Sigmoid colon (tissue), 7 donors: Measurements from ENCODE around the gene PTPRT. TPM values are rescaled to one million over a fixed set of nuclear protein-coding genes. Genes with fewer than 3 reads are reported as not detected.

Experiments
- DNase-seq: peaks from one replicate; pipeline ENCODE4 v3.0.0-alpha.2; 2019
- H3K27ac ChIP-seq, 4 donors: fragments of 200-600 bp; sonication (generic); one replicate each; pipeline ENCODE4 v1.5.1; 2016 to 2019; ENCODE audit warnings: mild to moderate bottlenecking in 1 of 4
- H3K27me3 ChIP-seq, 3 donors: fragments of 200-600 bp; sonication (generic); one replicate each; pipeline ENCODE4 v1.5.1; 2019; ENCODE audit warnings: mild to moderate bottlenecking in 1 of 3
- H3K36me3 ChIP-seq, 4 donors: fragments of 200-600 bp; sonication (generic); one replicate each; pipeline ENCODE4 v1.5.1; 2016 to 2019
- H3K4me1 ChIP-seq, 4 donors: fragments of 200-600 bp; sonication (generic); one replicate each; pipeline ENCODE4 v1.5.1; 2017 to 2019
- H3K4me3 ChIP-seq, 4 donors: fragments of 200-600 bp; sonication (generic); one replicate each; pipeline ENCODE4 v1.5.1; 2017 to 2019; ENCODE audit warnings: mild to moderate bottlenecking in 2 of 4, moderate library complexity in 1 of 4
- H3K9me3 ChIP-seq, 4 donors: fragments of 200-600 bp in 3 of 4; sonication (generic) in 3 of 4; one replicate each; pipeline versions ENCODE4 v1.5.1 to v1.6.1; 2013 to 2019
- CTCF ChIP-seq, 4 experiments: fragments of 450-650 bp in 3 of 4; fragments of 200-600 bp in 1 of 4; IDR thresholded peaks; one replicate each; pipeline ENCODE4 v1.5.1; 2016 to 2019; ENCODE audit warnings: antibody characterized with exemption in 4 of 4, mild to moderate bottlenecking in 3 of 4, moderate library complexity in 2 of 4
- EP300 ChIP-seq, 4 donors: sonication (generic); formaldehyde crosslinking; IDR thresholded peaks; one replicate each; pipeline ENCODE4 v1.6.1; 2017; ENCODE audit warnings: antibody characterized with exemption in 4 of 4
- POLR2A ChIP-seq, 2 donors: fragments of 450-650 bp; IDR thresholded peaks; one replicate each; pipeline ENCODE4 v1.6.1; 2016; ENCODE audit warnings: antibody characterized with exemption in 2 of 2, mild to moderate bottlenecking in 2 of 2, moderate library complexity in 2 of 2
- POLR2AphosphoS5 ChIP-seq, 4 donors: sonication (generic); formaldehyde crosslinking; IDR thresholded peaks; one replicate each; pipeline ENCODE4 v1.6.1; 2017; ENCODE audit warnings: antibody characterized with exemption in 4 of 4
- WGBS, 2 donors: extraction: QIAGEN DNeasy Blood & Tissue Kit; methylation state at CpG; one replicate each; pipeline ENCODE4 v1.1.7; 2013; 5-methylcytosine and 5-hydroxymethylcytosine counted together
- intact Hi-C: fragments of 100-400 bp; cut with DNase I; formaldehyde crosslinking; loops from one replicate; pipeline ENCODE4 v1.15.1; 2023
- polyA plus RNA-seq, 3 donors: library from polyadenylated mRNA; stranded (reverse); fragments of 200-250 nt; gene quantifications; one replicate each; pipeline ENCODE4 v1.2.3, GENCODE V29; 2013
- total RNA-seq, 4 donors: library from RNA; depleted of rRNA; stranded (reverse); fragments of >200 nt; gene quantifications; one replicate each; pipeline ENCODE4 v1.1.0, GENCODE V29; 2016
- donor health status: healthy with polysubstance abuse.
- donor health status: Bipolar disorder and iron deficiency.
- donor health status: healthy.

Gene PTPRT
- total and polyA plus RNA-seq, 7 donors: under 0.01 to 0.41 (median 0.12) TPM; not detected in 3

GRCh38 chr20:42080956-42081355 lies 1108.8 kb downstream of the PTPRT start:
- Histone ChIP-seq H3K36me3 (no peaks in the 10 kb centered on the region), H3K9me3 (no peaks in the 10 kb centered on the region), H3K4me3 (no peak overlapping the region), H3K27ac (no peak overlapping the region), H3K27me3 (no peaks in the 10 kb centered on the region), H3K4me1 (no peaks in the 10 kb centered on the region)
- no peak for TF ChIP-seq POLR2AphosphoS5 (IDR thresholded peaks at IDR 0.05)
- no peak for TF ChIP-seq POLR2A (IDR thresholded peaks at IDR 0.05)
- TF ChIP-seq EP300 (IDR thresholded peaks at IDR 0.05): no peak
- TF ChIP-seq CTCF (IDR thresholded peaks at IDR 0.05): no peak
- intact Hi-C loops: no loop called here
- DNase-seq: no peak
- WGBS, 2 donors: 56 to 77% methylated on average over 4 of the region's 4 CpGs

- TF ChIP-seq POLR2AphosphoS5 (IDR thresholded peaks at IDR 0.05) (peak in 2 of 4 donors; percentile 42 to 51), EP300 (IDR thresholded peaks at IDR 0.05) (no peak)
- Histone ChIP-seq H3K27me3 (no peaks in the 10 kb centered on the region), H3K4me1 (peaks cover 0 to 15% (median 0%) of the 10 kb centered on the region in 4 donors), H3K27ac (no peak overlapping the region), H3K4me3 (no peak overlapping the region), H3K36me3 (no peaks in the 10 kb centered on the region), H3K9me3 (peaks cover 0 to 2% (median 0%) of the 10 kb centered on the region in 4 donors)
- WGBS, 2 donors: 13 to 41% methylated on average over 1 of the region's 1 CpG
- DNase-seq: no peak
- intact Hi-C loops: no loop called here
These were observed 1114.8 kb downstream of the PTPRT start for GRCh38 chr20:42074944-42075343.

- Histone ChIP-seq H3K9me3 (no peaks in the 10 kb centered on the region), H3K27ac (no peak overlapping the region), H3K4me3 (no peak overlapping the region), H3K27me3 (no peaks in the 10 kb centered on the region), H3K36me3 (no peaks in the 10 kb centered on the region), H3K4me1 (no peaks in the 10 kb centered on the region)
- TF ChIP-seq EP300 (IDR thresholded peaks at IDR 0.05) (no peak), POLR2AphosphoS5 (IDR thresholded peaks at IDR 0.05) (no peak), CTCF (IDR thresholded peaks at IDR 0.05) (no peak), POLR2A (IDR thresholded peaks at IDR 0.05) (no peak)
- no peak for DNase-seq
- intact Hi-C loops: no loop called here
- 39 to 44% methylated on average over 3 of the region's 3 CpGs for WGBS, 2 donors
These were observed 1122.1 kb downstream of the PTPRT start for GRCh38 chr20:42067596-42067995.

GRCh38 chr20:42067174-42067573 lies 1122.5 kb downstream of the PTPRT start:
- intact Hi-C loops: no loop called here
- Histone ChIP-seq H3K4me1 (no peaks in the 10 kb centered on the region), H3K36me3 (no peaks in the 10 kb centered on the region), H3K4me3 (no peak overlapping the region), H3K27ac (no peak overlapping the region), H3K27me3 (no peaks in the 10 kb centered on the region), H3K9me3 (no peaks in the 10 kb centered on the region)
- TF ChIP-seq EP300 (IDR thresholded peaks at IDR 0.05) (no peak), CTCF (IDR thresholded peaks at IDR 0.05) (no peak), POLR2AphosphoS5 (IDR thresholded peaks at IDR 0.05) (no peak), POLR2A (IDR thresholded peaks at IDR 0.05) (no peak)
- DNase-seq: no peak
- WGBS, 2 donors: 81 to 89% methylated on average over 5 of the region's 5 CpGs

- Histone ChIP-seq H3K9me3 (no peaks in the 10 kb centered on the region), H3K27ac (no peak overlapping the region), H3K4me1 (no peaks in the 10 kb centered on the region), H3K36me3 (no peaks in the 10 kb centered on the region), H3K4me3 (no peak overlapping the region), H3K27me3 (no peaks in the 10 kb centered on the region)
- TF ChIP-seq POLR2A (IDR thresholded peaks at IDR 0.05) (no peak), EP300 (IDR thresholded peaks at IDR 0.05) (no peak), POLR2AphosphoS5 (IDR thresholded peaks at IDR 0.05) (no peak), CTCF (IDR thresholded peaks at IDR 0.05) (no peak)
- intact Hi-C loops: no loop called here
- WGBS, 2 donors: 64 to 77% methylated on average over 4 of the region's 4 CpGs
- no peak for DNase-seq
These were observed 1126.6 kb downstream of the PTPRT start for GRCh38 chr20:42063141-42063540.
